K562 (cell line): ENCODE measurements around the gene UNC80. TPM values are rescaled to one million over a fixed set of nuclear protein-coding genes. Genes with fewer than 3 reads are reported as not detected.

Source experiments
- ATAC-seq: fragments of 200-7000 bp; cut with Tn5 transposase; 3 replicates; pipeline ENCODE4 v1.9.1; 2020; ENCODE audit warnings: moderate library complexity
- BruUV-seq: library from RNA; stranded (reverse); fragments of 400-500 nt; replicated peaks from 2 replicates; lab custom pipeline; 2021; lab: Mats Ljungman, UMichigan
- CTCF ChIA-PET: fragments of 300-600 bp; formaldehyde crosslinking; extraction: SDS; loops from one replicate; lab custom pipeline; 2021; ENCODE audit warnings: low intra/inter-chr PET ratio; lab: Yijun Ruan, JAX
- POLR2A ChIA-PET: fragments of 300-600, 350-650 bp; sonication (Branson Sonifier 250); formaldehyde crosslinking; extraction: SDS; loops from one replicate; lab custom pipeline; 2021; ENCODE audit warnings: antibody characterized with exemption, inconsistent platforms; lab: Yijun Ruan, JAX
- DNase-seq, 4 experiments: peaks; one replicate each; pipeline versions ENCODE4 v3.0.0 to v3.0.0-alpha.2; 2011 to 2018; ENCODE audit warnings: low spot score in 3 of 4, mixed read lengths in 3 of 4; ENCODE audit errors: extremely low read depth in 1 of 4
- FAIRE-seq: peaks from 2 replicates; lab custom pipeline; 2011; peaks lifted over from hg19 to GRCh38; lab: Jason Lieb, UNC
- H2AFZ ChIP-seq: 2 replicates; pipeline ENCODE4 v1.6.0; 2011; ENCODE audit warnings: low read depth, low read length, control low read depth, inconsistent platforms
- H3K27ac ChIP-seq: fragments of 200-600 bp; 3 replicates; pipeline ENCODE4 v1.8.0; 2011; ENCODE audit warnings: low read depth, mild to moderate bottlenecking, control low read depth, inconsistent platforms, low read length, moderate library complexity, mixed read lengths; ENCODE audit errors: extremely low read depth
- H3K27me3 ChIP-seq, 2 experiments: fragments of 300-600 bp in 1 of 2; 2 replicates in 1 of 2; 3 replicates in 1 of 2; pipeline versions ENCODE4 v1.6.0 to v1.8.0; 2011; ENCODE audit warnings: inconsistent platforms in 2 of 2, low read length in 2 of 2, mild to moderate bottlenecking in 1 of 2, mixed read lengths in 1 of 2, moderate library complexity in 1 of 2; ENCODE audit not compliant: control insufficient read depth in 2 of 2, insufficient read depth in 2 of 2
- H3K36me3 ChIP-seq: fragments of 300-600 bp; 3 replicates; pipeline ENCODE4 v1.8.0; 2011; ENCODE audit warnings: mild to moderate bottlenecking, low read length, inconsistent platforms; ENCODE audit not compliant: control insufficient read depth, insufficient read depth
- H3K4me1 ChIP-seq, 2 experiments: fragments of 200-600 bp in 1 of 2; replicated peaks in 1 of 2; 2 replicates in 1 of 2; 3 replicates in 1 of 2; pipeline versions ENCODE4 v1.5.1 to v1.8.0; 2011; ENCODE audit warnings: inconsistent platforms in 2 of 2, low read length in 2 of 2, mild to moderate bottlenecking in 1 of 2, mixed read lengths in 1 of 2, moderate library complexity in 1 of 2; ENCODE audit not compliant: control insufficient read depth in 2 of 2, insufficient read depth in 2 of 2
- H3K4me2 ChIP-seq: 2 replicates; pipeline ENCODE4 v1.6.1; 2011; ENCODE audit warnings: low read length, control low read depth, inconsistent platforms, mixed read lengths; ENCODE audit not compliant: insufficient read depth
- H3K4me3 ChIP-seq: fragments of 200-600 bp; sonication (generic), shearing (Covaris generic); 2 replicates; pipeline ENCODE4 v1.5.1; 2016; ENCODE audit warnings: control low read depth, inconsistent platforms
- H3K79me2 ChIP-seq: fragments of 200-600 bp; 3 replicates; pipeline ENCODE4 v1.8.0; 2011; ENCODE audit warnings: low read length, inconsistent platforms; ENCODE audit not compliant: control insufficient read depth, insufficient read depth
- H3K9ac ChIP-seq, 2 experiments: 2 replicates each; pipeline versions ENCODE4 v1.6.0 to v1.6.1; 2011; ENCODE audit warnings: low read depth in 2 of 2, low read length in 2 of 2, control low read depth in 1 of 2, inconsistent platforms in 1 of 2, mild to moderate bottlenecking in 1 of 2, mixed read lengths in 1 of 2; ENCODE audit not compliant: insufficient read depth in 1 of 2
- H3K9me1 ChIP-seq: one replicate; pipeline ENCODE4 v1.6.0; 2011; ENCODE audit warnings: inconsistent platforms, mild to moderate bottlenecking, low read length, moderate library complexity; ENCODE audit not compliant: control insufficient read depth, insufficient read depth
- H3K9me3 ChIP-seq: replicated peaks from 2 replicates; pipeline ENCODE4 v1.5.1; 2011; ENCODE audit warnings: low read depth, low read length, inconsistent platforms; ENCODE audit not compliant: control insufficient read depth, insufficient read depth
- H4K20me1 ChIP-seq: replicated peaks from 2 replicates; pipeline ENCODE4 v1.6.1; 2011; ENCODE audit warnings: low read length, inconsistent platforms, mixed read lengths; ENCODE audit not compliant: control insufficient read depth, insufficient read depth
- MEIS2 ChIP-seq: fragments of 450-650 bp; IDR thresholded peaks from 2 replicates; pipeline ENCODE4 v1.6.1; 2014; ENCODE audit warnings: mild to moderate bottlenecking; ENCODE audit not compliant: partially characterized antibody
- SPI1 ChIP-seq: IDR thresholded peaks from 2 replicates; pipeline ENCODE4 v1.6.1; 2011; ENCODE audit warnings: low read depth, low read length, control low read depth, borderline replicate concordance
- ZBTB12 ChIP-seq: fragments of 250-450 bp; sonication (Bioruptor Pico); IDR thresholded peaks from 2 replicates; pipeline ENCODE4 v1.4.0; 2020
- ZBTB49 ChIP-seq: sonication (generic); formaldehyde crosslinking; IDR thresholded peaks from 2 replicates; pipeline ENCODE4 v1.8.0; 2022; ENCODE audit warnings: missing genetic modification reagents, mild to moderate bottlenecking, borderline replicate concordance
- WGBS: fragments of 100-300 bp; shearing (Covaris generic); methylation state at CpG from one replicate; pipeline ENCODE4 v1.1.6; 2016; ENCODE audit warnings: low coverage, mixed read lengths; ENCODE audit not compliant: insufficient coverage; ENCODE audit errors: missing lambda C conversion rate; 5-methylcytosine and 5-hydroxymethylcytosine counted together
- in situ Hi-C: fragments of 300-500 bp; cut with MboI; formaldehyde crosslinking; loops from 4 replicates; pipeline ENCODE4 v1.15.0; 2018; ENCODE audit warnings: inconsistent platforms, mixed read lengths
- intact Hi-C: fragments of 100-400 bp; cut with micrococcal nuclease; formaldehyde crosslinking; loops from 2 replicates; pipeline ENCODE4 v1.14.2; 2022
- polyA plus RNA-seq, 8 experiments: library from polyadenylated mRNA; depleted of rRNA in 4 of 8; stranded (reverse) in 5 of 8; unstranded in 3 of 8; fragments of >200 nt; fragmentation: Nextera tagmentation in 2 of 8; fragmentation: Illumina TruSeq in 1 of 8; extraction: Ambion mirVana in 2 of 8; extraction: Trizol in 1 of 8; gene quantifications; 2 replicates each; pipeline versions ENCODE4 v1.2.1 to v1.2.3, GENCODE V29; 2011 to 2014; ENCODE audit warnings: inconsistent platforms in 1 of 8, missing spikeins in 1 of 8
- total RNA-seq, 7 experiments: library from RNA; depleted of rRNA in 6 of 7; stranded (reverse); fragments of >200 nt in 6 of 7; fragmentation: Illumina TruSeq in 2 of 7; extraction: Trizol in 2 of 7; gene quantifications; 2 replicates each; pipeline versions ENCODE4 v1.2.1 to v1.2.3, GENCODE V29; 2011 to 2021; ENCODE audit warnings: low replicate concordance in 1 of 7

UNC80 gene
- total and polyA plus RNA-seq, 9 of the 15 experiments (the other 6 are each of a cell fraction or from before 2014, with no cell fraction given), result under 0.01 to 0.04 (median 0.01) TPM; not detected in 5

GRCh38 chr2:209985874-209986273, 214.2 kb downstream of the UNC80 start:
- Histone ChIP-seq H3K9me1 (no peaks in the 10 kb centered on the region), H3K27ac (no peak overlapping the region), H4K20me1 (no peaks in the 10 kb centered on the region), H3K9ac (no peak overlapping the region), H3K4me3 (no peak overlapping the region), H3K27me3 (no peaks in the 10 kb centered on the region), H3K4me2 (no peak overlapping the region), H3K9me3 (no peaks in the 10 kb centered on the region), H3K36me3 (no peaks in the 10 kb centered on the region), H3K4me1 (no peaks in the 10 kb centered on the region; a peak in 2 of 5 replicates), H3K79me2 (no peaks in the 10 kb centered on the region), H2AFZ (no peak overlapping the region)
- peak; percentile 40; the same call in 1 of the 2 replicates for TF ChIP-seq SPI1
- TF ChIP-seq ZBTB49 (CRISPR knock-in tag), result no peak
- peak; percentile 41 for TF ChIP-seq MEIS2
- TF ChIP-seq ZBTB12 (CRISPR knock-in tag), result no peak
- intact Hi-C loops (loop anchor here (5.0 kb wide), 1 partner anchor 186 kb away; the partner anchor contains the start of gene KANSL1L), in situ Hi-C loops (no loop called here)
- FAIRE-seq, result no peak
- CTCF ChIA-PET, result interaction anchor here (0.9 kb wide), 1 partner anchor 209 kb away, joined by 3 read pairs; no protein-coding TSS in a partner anchor
- POLR2A ChIA-PET, result no interaction called here
- DNase-seq, result no peak
- no TSS peak for BruUV-seq
- WGBS, result 0% methylated on average over 2 of the region's 3 CpGs
- no peak for ATAC-seq
